HG02981 (cell line): Measurements from ENCODE around the gene JAKMIP2.
A peak's percentile ranks its signal among the peaks of the same experiment; 100 is the strongest.
"Not testable (repeated sequence)": the region's sequence is repeated elsewhere in the genome, so short reads cannot be mapped to it uniquely, and the experiment has no call there.

Experiments
- ATAC-seq: cut with Tn5 transposase; IDR thresholded peaks from one replicate; pipeline ENCODE4 v1.9.1; 2021; ENCODE audit warnings: mild to moderate bottlenecking, moderate library complexity; ENCODE audit not compliant: unreplicated experiment

The JAKMIP2 gene

DNA sequence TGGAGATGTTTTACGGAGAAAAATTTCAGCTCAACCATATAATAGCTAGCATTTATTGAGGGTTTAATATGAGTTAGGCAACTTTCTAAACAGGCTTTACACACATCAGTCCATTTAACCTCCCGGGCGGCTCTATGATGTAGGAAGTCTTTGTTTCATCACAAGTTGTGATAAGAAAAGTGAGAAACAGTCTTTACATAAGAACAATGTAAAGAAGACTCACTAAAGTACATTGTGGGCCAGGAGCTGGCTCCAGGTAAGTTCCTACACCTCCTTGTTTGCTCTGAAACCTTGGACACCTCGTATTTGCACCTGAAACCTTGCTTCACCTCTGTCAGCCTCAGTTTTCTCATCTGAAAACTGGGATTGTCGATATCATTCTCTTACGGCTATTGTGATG, 116.1 kb downstream of the JAKMIP2 start:
- no peak for ATAC-seq

DNA sequence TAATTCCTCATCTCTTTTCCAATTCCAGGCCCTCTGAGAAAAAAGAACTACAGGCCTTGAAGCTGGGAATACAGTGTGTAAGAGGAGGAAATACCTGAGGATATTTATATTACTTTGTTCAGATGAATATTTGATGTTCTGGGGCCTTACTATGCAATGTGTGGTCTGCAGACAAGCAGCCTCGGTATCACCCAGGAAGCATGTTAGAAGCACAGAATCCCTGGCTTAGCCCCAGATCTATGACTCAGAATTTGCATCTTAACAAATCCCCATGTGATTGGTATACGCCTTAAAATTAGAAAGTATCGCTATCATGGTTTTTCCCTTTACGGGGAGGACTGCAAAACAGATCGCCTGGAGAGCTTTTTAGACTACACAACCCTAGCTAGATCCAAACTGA, 121.0 kb downstream of the JAKMIP2 start:
- no peak for ATAC-seq

DNA sequence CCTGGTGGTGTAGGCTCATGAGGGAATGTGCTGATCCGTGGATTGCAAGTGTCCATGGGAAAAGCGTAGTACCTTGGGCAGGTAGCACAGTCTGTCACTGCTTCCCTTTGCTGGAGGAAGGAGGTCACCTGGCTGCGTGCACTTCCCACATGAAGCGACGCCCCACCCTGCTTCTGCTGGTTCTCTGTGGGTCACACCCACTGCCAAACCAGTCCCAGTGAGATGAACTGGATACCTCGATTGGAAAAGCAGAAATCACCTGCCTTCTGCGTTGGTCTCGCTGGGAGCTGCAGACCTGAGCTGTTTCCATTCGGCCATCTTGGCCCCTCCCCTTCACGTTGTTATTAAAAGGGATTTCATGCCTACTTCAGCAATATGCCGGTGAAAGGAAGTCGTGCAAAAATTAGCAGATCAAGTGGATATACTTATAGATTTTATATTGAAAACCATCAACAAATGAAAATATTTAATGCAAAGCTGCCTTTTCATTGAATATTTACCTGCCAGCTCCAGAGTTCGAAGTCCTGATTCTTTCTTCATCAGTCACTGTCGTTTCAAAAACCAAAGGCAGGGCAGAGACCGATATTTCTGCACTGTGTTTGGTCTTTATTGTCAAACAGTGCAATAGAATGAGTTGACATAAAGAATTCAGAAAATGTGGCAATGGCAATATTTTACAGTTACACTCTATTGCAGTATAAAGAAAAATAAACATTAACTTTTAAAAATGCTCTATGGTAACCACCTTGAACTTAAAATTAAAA, 123.2 kb downstream of the JAKMIP2 start:
- no peak for ATAC-seq

GRCh38 chr5:147658293-147658932, 124.1 kb downstream of the JAKMIP2 start:
- ATAC-seq: no peak

GRCh38 chr5:147648597-147648996, 133.9 kb downstream of the JAKMIP2 start:
- ATAC-seq: no peak

DNA sequence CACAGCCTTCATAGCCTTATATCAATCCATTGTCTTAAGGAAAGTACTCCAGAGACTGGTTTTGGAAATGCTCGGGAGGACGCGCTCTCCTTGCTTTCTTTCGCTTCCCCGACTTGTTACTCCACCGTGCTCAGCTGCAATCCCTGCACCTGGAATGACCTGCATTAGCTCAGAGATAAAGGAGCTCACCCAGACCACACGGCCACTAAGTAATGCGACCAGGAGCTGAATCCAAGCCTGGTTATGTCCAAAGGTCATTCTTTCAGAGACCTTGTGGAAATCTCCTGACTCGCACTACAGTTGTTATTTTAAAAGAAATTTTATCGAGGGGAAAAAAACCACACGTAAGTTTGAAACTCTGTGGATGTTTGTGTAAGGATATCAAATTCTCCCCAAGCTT, 137.3 kb downstream of the JAKMIP2 start:
- no peak for ATAC-seq

GRCh38 chr5:147644460-147644859, 138.1 kb downstream of the JAKMIP2 start:
- ATAC-seq: no peak

DNA sequence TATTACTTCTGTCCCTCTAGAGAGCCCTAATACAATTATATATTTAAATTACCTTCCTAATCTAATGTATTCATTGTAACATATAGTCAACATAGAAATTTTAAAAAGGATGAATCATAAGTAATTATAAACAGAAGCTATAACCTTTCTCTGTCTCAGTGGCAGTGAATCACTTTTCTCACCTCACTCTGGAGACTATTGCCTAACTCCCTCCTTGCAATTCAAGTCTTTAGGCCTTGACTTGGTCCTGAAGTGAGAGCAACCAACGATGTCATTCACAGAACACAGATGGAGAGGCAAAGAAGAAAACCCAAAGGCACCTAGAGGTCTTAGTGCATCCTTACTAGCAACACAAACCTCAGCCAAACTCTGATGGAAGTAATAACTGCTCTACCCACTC, 139.4 kb downstream of the JAKMIP2 start:
- no peak for ATAC-seq

DNA sequence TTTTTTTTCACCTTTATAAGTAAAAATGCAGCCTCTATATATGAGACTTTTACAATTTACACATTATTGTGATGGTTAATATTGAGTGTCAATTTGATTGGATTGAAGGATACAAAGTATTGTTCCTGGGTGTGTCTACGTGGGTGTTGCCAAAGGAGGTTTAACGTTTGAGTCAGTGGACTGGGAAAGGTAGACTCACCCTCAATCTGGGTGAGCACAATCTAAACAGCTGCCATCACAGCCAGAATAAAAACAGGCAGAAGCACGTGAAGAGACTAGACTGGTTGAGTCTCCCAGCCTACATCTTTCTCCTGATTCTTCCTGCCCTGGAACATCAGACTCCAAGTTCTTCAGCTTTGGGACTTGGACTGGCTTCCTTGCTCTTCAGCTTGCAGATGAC, 139.9 kb downstream of the JAKMIP2 start:
- no peak for ATAC-seq

DNA sequence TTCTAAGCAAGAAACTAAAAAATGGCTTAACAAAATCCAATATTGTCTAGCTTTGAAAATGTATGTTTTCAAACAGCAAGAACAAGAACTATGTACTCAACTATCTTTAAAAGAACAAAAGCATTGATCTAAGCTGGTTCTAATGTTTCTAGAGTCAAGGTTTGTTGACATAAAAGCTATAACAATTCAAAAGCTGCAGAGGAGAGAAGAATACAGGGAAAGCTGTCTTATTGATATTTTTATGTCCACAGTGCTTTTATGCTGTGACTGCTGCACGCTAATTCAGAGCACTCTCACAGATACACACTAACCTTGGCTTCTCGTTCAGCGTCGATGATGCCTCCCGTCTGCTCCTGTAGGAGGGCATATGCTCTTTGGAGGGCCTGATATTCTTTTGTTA, 143.2 kb downstream of the JAKMIP2 start:
- no peak for ATAC-seq

DNA sequence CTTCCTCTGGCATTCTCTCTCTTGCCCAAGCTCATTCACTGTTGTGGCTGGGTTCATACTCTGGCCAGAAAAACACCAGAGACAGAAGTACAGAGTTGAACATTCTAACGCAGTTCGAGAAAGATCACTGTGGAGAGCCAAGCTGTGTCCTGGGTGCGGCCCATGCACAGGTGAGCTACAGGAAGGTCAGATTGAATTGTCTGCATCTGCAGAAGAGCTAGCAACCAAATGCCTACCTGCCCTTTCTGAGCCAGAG, 145.9 kb downstream of the JAKMIP2 start:
- no peak for ATAC-seq

DNA sequence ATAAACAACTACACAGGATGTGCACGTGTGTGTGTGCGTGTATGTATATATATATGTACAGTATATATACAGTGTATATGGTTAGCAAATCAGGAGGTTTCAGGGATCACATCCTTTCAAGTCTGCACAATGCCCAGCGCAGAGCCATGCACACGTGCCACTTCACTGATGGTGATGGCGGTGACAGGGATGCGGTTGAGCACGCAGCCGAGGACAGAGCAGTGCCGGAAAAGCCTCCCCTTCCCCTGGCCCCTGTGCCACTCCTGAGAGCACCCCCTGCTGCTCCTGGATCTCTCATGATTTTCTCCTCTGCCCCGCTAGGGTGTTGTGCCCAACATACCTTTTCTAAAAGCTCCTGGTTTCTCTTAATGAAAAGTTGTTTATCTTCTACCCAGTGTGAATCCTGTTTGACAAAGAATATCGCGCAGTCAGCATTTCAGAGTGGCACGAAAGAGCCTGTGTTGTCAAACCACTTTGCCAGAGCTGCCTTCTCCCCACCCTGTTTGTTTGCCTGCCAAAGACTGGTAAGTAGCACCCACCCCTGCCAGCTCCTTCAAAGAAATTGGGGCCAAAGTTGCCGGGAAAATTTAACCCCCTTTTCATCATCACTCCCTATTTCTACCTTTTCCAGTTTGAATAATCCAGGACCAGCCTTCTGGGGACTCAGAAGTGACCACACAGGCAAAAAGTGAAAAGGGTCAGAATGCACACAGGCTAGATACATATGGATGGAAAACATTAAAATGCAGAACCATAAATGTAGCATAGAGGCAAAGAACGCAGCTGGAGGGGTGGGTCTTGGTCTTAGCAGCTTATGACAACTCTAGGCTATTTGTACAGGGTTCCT, 146.4 kb downstream of the JAKMIP2 start:
- no peak for ATAC-seq

DNA sequence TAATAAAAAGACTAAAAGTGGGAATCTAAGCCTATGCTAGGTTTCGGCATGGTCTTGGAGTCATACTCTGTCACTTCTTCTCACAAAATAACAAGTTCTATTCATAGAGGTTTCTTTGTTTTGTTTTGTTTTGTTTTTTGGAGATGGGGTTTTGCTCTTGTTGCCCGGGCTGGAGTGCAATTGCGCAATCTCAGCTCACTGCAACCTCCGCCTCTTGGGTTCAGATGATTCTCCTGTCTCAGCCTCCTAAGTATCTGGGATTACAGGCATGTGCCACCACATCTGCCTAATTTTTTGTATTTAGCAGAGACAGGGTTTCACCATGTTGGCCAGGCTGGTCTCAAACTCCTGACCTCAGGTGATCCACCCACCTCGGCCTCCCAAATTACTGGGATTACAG, 147.1 kb downstream of the JAKMIP2 start:
- not testable (repeated sequence) for ATAC-seq

GRCh38 chr5:147633173-147633572, 149.4 kb downstream of the JAKMIP2 start:
- ATAC-seq: no peak

DNA sequence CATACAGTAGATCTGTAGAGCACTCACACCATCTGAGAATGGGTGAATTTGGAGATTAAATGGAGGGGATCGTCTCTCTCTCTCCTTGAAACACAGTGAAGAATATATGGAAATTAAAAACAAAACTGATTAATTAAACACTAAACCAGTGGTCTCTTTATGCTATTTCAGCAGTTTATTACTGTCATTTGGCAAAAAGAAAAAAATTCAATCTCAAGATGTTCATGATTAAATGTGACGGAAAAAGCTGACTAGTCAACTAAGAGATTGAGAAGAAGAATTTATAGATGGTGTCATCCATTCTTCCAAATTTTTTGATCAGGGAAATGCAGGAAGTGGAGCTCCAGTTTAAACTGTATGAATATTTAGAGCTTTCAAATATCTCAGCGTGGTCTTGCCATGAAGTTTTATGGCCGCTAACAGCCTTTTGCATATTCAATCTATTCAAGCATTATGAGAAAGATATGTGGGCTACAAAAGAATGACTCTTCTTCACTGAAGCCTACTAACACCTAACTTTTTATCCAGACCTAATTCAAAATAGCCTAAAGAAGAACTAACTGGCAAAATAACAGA, 151.0 kb downstream of the JAKMIP2 start:
- ATAC-seq: no peak

GRCh38 chr5:147629196-147629595, 153.3 kb downstream of the JAKMIP2 start:
- no peak for ATAC-seq

DNA sequence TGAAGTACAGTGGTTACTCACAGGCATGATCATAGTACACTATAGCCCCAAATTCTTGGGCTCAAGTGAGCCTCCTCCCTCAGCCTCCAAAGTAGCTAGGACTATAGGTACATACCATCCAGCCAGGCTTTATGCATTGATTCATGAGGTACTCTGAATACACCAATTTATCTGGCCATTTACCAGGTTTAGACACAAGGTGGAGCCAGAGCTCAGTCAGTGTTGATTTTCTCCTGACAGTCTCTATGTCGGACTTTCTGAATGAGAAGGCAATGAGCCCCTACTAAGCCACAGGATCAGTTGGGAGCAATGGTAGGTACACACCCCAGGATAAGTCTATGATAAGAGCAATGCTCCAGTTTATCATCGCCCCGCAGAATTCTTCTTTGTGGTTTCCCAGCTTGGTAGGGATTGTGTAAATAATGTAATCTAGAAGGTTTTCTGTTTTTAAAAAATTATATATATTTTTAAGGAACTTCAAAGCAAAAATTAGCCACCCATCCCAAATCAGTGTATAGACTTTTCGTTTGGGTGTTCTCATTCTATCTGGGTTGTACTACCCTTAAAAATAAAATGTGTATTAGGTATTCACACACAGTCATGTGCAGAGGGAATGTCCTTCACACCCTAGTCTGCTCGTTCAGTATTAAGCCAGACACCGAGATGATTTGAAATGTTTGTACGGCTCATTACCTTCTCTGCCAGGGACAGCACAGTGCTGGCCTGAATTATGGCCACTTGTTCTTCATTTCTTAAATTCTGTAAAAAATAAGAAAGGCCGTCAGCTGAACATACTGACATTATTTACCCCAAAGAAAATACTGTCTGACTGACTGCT, 154.3 kb downstream of the JAKMIP2 start:
- peak; percentile 87 for ATAC-seq

DNA sequence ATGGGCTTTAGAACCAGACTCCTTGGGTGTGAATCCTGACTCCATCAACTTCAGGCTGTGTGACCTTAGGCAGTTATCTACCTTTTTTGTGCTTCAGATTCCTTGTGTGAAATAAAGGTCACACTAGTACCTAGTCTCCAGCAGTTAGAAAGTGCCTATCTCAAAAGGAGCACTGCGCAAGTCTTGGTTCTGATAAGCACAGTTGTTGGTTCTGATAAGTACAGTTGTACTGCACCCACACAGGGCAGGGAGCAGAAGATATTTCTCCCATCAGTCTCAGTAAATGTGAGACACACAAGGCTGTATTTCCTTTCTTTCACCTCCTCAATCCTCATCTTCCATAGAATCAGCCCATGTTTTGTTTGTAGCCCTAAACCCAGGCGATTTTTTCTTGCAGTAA, 156.1 kb downstream of the JAKMIP2 start:
- ATAC-seq: no peak

DNA sequence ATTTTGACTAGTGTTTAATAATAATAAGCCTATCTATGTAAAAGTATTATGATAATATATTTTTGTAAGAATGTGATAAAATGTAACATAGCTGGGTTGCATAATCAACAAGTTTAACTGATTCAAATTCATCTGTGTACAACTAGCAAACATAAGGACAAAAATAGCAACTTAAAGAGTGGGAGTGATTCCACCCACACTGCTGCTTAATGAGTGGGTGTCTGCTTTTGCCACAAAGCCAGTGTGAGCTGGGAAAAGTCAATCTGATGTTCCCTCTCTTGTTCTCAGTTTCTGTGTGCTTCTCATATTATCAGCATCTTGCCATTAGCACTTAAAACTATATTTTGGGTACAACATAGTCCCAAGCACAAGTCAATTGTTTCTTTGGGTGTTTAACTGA, 161.5 kb downstream of the JAKMIP2 start:
- ATAC-seq: no peak

DNA sequence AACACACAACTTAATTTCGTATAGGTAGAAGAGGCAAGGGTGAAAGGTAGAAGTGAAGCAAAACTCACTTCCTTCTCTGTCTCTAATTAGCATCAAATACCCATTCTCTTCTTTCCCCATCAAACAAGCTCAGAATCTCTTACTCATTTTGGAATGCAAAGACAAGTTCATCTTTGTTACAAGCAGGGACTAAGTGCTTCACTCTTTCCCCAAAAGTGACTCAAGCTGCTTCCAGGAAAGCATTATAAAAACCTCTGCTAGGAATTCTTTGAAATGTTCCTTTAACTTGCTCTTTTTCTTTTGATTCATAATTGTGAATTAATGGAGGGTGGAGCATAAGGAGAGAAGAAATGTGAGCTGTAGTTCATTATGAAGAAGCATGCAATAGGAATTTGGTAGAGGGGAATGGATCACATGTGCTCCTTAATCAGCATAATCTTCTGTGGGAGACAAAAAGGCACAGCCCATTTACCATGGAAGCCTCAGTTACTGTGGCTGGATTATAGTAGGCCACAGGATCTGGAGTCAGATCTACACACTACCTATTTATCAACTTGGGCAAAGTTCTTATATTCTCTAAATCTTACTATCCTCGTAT, 163.1 kb downstream of the JAKMIP2 start:
- no peak for ATAC-seq
